ENCODE measurements around the gene VAMP2.
A peak's percentile ranks its signal among the peaks of the same experiment; 100 is the strongest.
"Not testable (repeated sequence)": the region's sequence is repeated elsewhere in the genome, so short reads cannot be mapped to it uniquely, and the experiment has no call there.

VAMP2 gene

GRCh38 chr17:8176197-8176940, 13.6 kb upstream of the VAMP2 start, which contains the start of gene TMEM107:
Gene TMEM107 (minus strand): TSS chr17:8176380. CDS start chr17:8176286, 94 bp downstream.
- peak within 1 kb of the TSS; percentile 71 for H3K4me3 ChIP-seq (ENCODE audit: low read depth, low read length)

- peak overlapping the region; percentile 71 for H3K4me3 ChIP-seq (ENCODE audit: low read depth, low read length)
Measured at GRCh38 chr17:8175795-8176196, 13.0 kb upstream of the VAMP2 start.

- peak overlapping the region; percentile 50 for H3K4me3 ChIP-seq (ENCODE audit: low read depth, low read length)
Measured at GRCh38 chr17:8173871-8174322, 11.1 kb upstream of the VAMP2 start.

- peak overlapping the region; percentile 50 for H3K4me3 ChIP-seq (ENCODE audit: low read depth, low read length)
Measured at GRCh38 chr17:8173056-8173870, 10.5 kb upstream of the VAMP2 start.

GRCh38 chr17:8170186-8170585, 7.4 kb upstream of the VAMP2 start:
- not testable (repeated sequence) for H3K4me3 ChIP-seq (ENCODE audit: low read depth, low read length)

GRCh38 chr17:8167526-8167925, 4.8 kb upstream of the VAMP2 start:
- no peak overlapping the region for H3K4me3 ChIP-seq (ENCODE audit: low read depth, low read length)

- H3K4me3 ChIP-seq (ENCODE audit: low read depth, low read length) = no peak overlapping the region
Measured at GRCh38 chr17:8166731-8167130, 4.0 kb upstream of the VAMP2 start.

GRCh38 chr17:8164815-8165131, 2.0 kb upstream of the VAMP2 start:
- H3K4me3 ChIP-seq (ENCODE audit: low read depth, low read length) = no peak overlapping the region

- H3K4me3 ChIP-seq (ENCODE audit: low read depth, low read length) = peak overlapping the region; percentile 14
Measured at GRCh38 chr17:8163978-8164814, 1.4 kb upstream of the VAMP2 start.

- H3K4me3 ChIP-seq (ENCODE audit: low read depth, low read length) = peak overlapping the region; percentile 94
Measured at GRCh38 chr17:8162997-8163977, 539 bp upstream of the VAMP2 start.

GRCh38 chr17:8161289-8162232, 1.2 kb downstream of the VAMP2 start:
- peak overlapping the region; percentile 94 for H3K4me3 ChIP-seq (ENCODE audit: low read depth, low read length)

- H3K4me3 ChIP-seq (ENCODE audit: low read depth, low read length) = no peak overlapping the region
Measured at GRCh38 chr17:8160741-8161221, 2.0 kb downstream of the VAMP2 start.

GRCh38 chr17:8160224-8160577, 2.5 kb downstream of the VAMP2 start:
- no peak overlapping the region for H3K4me3 ChIP-seq (ENCODE audit: low read depth, low read length)

- H3K4me3 ChIP-seq (ENCODE audit: low read depth, low read length) = no peak overlapping the region
Measured at GRCh38 chr17:8159459-8160223, 3.1 kb downstream of the VAMP2 start.

- H3K4me3 ChIP-seq (ENCODE audit: low read depth, low read length) = no peak overlapping the region
Measured at GRCh38 chr17:8159032-8159400, 3.7 kb downstream of the VAMP2 start.

GRCh38 chr17:8158267-8159031, 4.3 kb downstream of the VAMP2 start:
- H3K4me3 ChIP-seq (ENCODE audit: low read depth, low read length) = no peak overlapping the region

- H3K4me3 ChIP-seq (ENCODE audit: low read depth, low read length) = peak overlapping the region; percentile 75
Measured at GRCh38 chr17:8156246-8156992, 6.3 kb downstream of the VAMP2 start.

Measured in iPS-11a (cell line).